Kidney epithelial cell (primary cell): ENCODE data around the gene PKN1. TPM values are rescaled to one million over a fixed set of nuclear protein-coding genes. Genes with fewer than 3 reads are reported as not detected.

Experiments
- DNase-seq: peaks from one replicate; pipeline ENCODE4 v3.0.0-alpha.2; 2010; ENCODE audit warnings: low read depth
- H3K27me3 ChIP-seq: 2 replicates; pipeline ENCODE4 v1.6.0; 2011; ENCODE audit warnings: low read length; ENCODE audit not compliant: control insufficient read depth, insufficient read depth
- H3K36me3 ChIP-seq: 2 replicates; pipeline ENCODE4 v1.5.1; 2011; ENCODE audit warnings: low read length; ENCODE audit not compliant: control insufficient read depth, insufficient read depth
- H3K4me3 ChIP-seq: 2 replicates; pipeline ENCODE4 v1.5.1; 2011; ENCODE audit warnings: low read depth, mild to moderate bottlenecking, control low read depth, low read length
- total RNA-seq: library from RNA; depleted of rRNA; stranded (reverse); fragments of >200 nt; gene quantifications from 2 replicates; pipeline ENCODE4 v1.2.3, GENCODE V29; 2015
- TF ChIP-seq, protein P1 (sequence below): IDR thresholded peaks from 2 replicates; pipeline ENCODE4 v1.5.1; 2011; ENCODE audit warnings: mild to moderate bottlenecking, moderate library complexity, low read length, control low read depth, inconsistent platforms; ENCODE audit not compliant: insufficient read depth, poor library complexity, severe bottlenecking

The PKN1 gene
- total RNA-seq, 1 donor from 2014 or later: 230 TPM

DNA sequence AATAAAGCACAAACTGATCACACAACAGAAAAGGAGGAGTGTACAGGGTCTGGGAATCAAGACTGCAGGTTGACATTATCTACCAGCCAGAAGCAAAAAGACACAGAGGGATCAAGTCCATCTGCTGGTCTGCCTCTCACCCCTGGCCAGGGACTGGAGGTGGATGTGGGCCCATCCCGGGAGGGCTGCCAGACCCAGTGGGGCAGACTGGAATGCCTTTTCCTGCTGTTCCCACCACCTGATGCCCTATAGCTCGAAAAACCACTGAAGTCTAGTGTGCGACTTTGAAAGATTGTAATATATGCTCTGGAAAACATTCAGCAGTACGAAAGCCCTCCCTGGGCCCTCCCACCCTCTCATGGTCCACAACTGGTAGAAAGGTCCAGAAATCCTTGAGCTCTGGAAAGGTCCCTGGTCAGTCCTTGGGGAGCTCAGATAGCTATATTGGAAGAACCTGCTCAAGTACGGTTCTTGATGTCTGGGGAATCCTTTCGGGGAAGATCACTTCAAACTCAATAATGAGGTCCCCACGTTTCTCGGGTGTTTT is 82.5 kb downstream of the PKN1 start:
- no peak for DNase-seq
- H3K4me3 ChIP-seq: peak overlapping the region; percentile 98
- no peaks in the 10 kb centered on the region for H3K36me3 ChIP-seq
- TF ChIP-seq, protein P1, sequence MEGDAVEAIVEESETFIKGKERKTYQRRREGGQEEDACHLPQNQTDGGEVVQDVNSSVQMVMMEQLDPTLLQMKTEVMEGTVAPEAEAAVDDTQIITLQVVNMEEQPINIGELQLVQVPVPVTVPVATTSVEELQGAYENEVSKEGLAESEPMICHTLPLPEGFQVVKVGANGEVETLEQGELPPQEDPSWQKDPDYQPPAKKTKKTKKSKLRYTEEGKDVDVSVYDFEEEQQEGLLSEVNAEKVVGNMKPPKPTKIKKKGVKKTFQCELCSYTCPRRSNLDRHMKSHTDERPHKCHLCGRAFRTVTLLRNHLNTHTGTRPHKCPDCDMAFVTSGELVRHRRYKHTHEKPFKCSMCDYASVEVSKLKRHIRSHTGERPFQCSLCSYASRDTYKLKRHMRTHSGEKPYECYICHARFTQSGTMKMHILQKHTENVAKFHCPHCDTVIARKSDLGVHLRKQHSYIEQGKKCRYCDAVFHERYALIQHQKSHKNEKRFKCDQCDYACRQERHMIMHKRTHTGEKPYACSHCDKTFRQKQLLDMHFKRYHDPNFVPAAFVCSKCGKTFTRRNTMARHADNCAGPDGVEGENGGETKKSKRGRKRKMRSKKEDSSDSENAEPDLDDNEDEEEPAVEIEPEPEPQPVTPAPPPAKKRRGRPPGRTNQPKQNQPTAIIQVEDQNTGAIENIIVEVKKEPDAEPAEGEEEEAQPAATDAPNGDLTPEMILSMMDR: no peak
- no peaks in the 10 kb centered on the region for H3K27me3 ChIP-seq

DNA sequence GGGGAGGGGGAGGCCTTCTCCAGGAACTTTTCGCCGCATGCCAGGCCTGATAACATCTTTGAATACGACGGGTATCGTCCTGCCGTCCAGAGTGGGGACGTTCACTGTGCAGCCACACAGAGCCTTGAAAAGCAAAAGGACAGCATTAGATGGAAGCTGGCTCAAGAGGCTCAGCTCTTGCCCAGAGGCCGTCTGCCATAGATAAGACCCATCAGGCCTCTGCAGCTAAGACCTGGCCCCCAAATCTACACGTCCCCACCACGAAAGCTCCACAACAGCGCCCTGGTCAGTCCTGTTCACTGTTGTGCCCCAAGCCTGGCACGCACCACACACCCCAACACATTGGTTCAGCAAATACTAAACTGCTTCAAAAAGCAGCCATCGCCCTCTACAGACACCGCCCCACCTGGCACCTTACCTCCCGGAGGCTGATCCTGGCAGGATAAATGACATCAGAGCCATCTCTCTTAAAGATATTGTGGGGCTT is 83.0 kb downstream of the PKN1 start:
- H3K36me3 ChIP-seq: no peaks in the 10 kb centered on the region
- H3K4me3 ChIP-seq: peak overlapping the region; percentile 98
- TF ChIP-seq, protein P1: peak; percentile 9
- no peaks in the 10 kb centered on the region for H3K27me3 ChIP-seq
- no peak for DNase-seq

DNA sequence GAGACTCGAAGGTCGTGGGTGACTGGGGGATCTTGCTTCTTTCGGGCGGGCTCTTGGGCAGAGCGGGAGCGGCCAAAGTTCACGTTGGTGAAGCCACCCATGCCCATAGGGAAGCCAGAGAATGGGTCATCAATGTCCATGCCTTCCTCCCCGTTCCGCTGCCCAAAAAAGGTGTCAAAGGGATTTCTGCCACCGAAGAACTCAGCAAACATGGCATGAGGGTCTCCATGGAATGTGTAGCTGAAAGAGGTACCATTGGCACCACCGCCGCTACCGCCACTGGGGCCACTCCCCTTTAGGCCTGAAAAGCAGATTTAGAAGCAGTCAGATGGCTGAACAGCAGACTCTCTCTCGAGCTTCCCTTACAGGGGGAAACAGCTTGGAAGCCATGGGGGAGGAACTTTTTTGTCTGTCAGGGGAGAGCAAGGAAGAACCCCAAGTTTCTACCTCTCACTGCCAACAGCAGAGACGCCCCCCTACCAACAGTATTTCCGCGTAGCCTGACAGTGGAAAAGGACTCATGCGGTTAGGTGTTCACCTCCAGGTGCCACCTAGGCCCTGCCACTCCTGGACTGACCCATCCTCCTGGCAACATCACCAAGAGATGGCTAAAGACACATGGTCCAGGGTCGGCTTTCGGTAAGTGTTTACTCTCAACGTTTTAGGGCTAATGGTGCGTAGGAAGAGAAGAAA is 83.8 kb downstream of the PKN1 start:
- Histone ChIP-seq H3K36me3 (no peaks in the 10 kb centered on the region), H3K4me3 (peak overlapping the region; percentile 98), H3K27me3 (no peaks in the 10 kb centered on the region)
- TF ChIP-seq, protein P1: no peak
- DNase-seq: no peak

DNA sequence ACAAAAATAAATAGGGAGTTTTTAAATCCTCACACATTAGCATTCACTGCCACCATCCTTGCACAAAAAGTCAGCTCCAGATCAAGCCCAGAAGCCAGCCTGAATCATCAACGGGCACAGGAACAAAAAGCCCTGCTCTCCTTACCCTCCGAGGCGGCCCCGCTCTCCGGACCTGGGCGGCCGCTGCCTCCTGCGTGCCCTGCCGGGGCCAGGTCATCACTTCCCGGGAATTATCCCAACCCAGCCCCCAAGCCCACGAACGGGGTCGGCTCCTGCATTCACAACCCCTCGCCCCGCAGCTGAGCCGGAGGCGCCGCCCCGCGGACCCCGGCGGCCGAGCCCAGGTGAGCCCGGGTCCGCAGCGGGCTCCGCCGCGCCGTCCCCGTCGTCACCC is 84.3 kb downstream of the PKN1 start:
- H3K27me3 ChIP-seq: no peaks in the 10 kb centered on the region
- DNase-seq: no peak
- TF ChIP-seq, protein P1: no peak
- H3K36me3 ChIP-seq: no peaks in the 10 kb centered on the region
- H3K4me3 ChIP-seq: peak overlapping the region; percentile 98

DNA sequence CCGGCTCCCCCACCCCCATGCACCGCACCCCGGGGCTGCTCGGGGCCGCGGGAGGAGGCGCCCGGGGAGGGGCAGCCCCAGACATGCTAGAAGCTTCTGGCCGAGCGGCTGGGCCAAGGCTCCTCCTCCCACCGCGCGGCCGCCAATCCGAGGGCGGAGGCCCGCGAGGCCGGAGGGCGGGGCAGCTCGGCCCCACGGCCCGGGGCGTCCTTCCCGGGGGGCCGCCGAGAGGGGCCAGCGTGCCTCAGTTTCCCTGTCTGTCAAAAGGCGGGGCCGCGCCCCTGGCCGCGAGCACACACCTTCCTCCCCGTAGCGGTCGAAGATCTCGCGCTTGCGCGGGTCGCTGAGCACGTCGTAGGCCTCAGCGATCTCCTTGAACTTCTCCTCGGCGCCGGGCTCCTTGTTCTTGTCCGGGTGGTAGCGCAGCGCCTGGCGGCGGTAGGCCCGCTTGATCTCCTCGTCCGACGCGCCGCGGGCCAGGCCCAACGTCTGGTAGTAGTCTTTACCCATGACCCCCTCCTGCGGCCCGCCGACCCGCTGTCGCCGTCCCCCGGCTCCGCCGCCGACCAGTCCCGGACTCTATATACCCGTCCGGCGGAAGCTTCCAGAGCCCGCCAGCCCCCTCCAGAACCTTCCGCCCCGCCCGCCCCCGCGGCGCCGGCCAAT is 84.9 kb downstream of the PKN1 start, which contains the start of gene DNAJB1:
DNAJB1 (minus strand) TSS at position 558 of the 666 bp plus-strand sequence; CDS start at position 510, 48 bp downstream.
- TF ChIP-seq, protein P1: no peak
- Histone ChIP-seq H3K36me3 (no peaks in the 10 kb centered on the region), H3K4me3 (peak within 1 kb of the TSS; percentile 98), H3K27me3 (no peaks in the 10 kb centered on the region)
- no peak for DNase-seq
